H1 (cell line): Measurements from ENCODE around the gene TXNRD2. TPM values are rescaled to one million over a fixed set of nuclear protein-coding genes. Genes with fewer than 3 reads are reported as not detected.

ENCODE experiments used
- CTCF ChIA-PET: fragments of 300-600 bp; sonication (Branson Sonifier 250); formaldehyde crosslinking; loops from one replicate; lab custom pipeline; 2021; ENCODE audit not compliant: partially characterized antibody; lab: Charles Lee
- POLR2A ChIA-PET: fragments of 300-600 bp; sonication (Branson Sonifier 250); formaldehyde crosslinking; loops from one replicate; lab custom pipeline; 2021; ENCODE audit warnings: inconsistent platforms; ENCODE audit not compliant: partially characterized antibody; lab: Charles Lee
- DNase-seq, 2 experiments: peaks; one replicate each; pipeline versions ENCODE4 v3.0.0 to v3.0.0-alpha.2; 2010 to 2022; ENCODE audit warnings: low spot score in 2 of 2, low read depth in 1 of 2, mixed read lengths in 1 of 2
- FAIRE-seq: peaks from 2 replicates; lab custom pipeline; 2011; peaks lifted over from hg19 to GRCh38; lab: Jason Lieb, UNC
- H2AFZ ChIP-seq: 2 replicates; pipeline ENCODE4 v1.8.1; 2012; ENCODE audit warnings: low read length, inconsistent platforms
- H2AK5ac ChIP-seq: 2 replicates; pipeline ENCODE4 v1.6.1; 2013; ENCODE audit warnings: low read depth, low read length
- H2BK120ac ChIP-seq: replicated peaks from 2 replicates; pipeline ENCODE3; 2013; ENCODE audit warnings: low read depth, low read length, inconsistent platforms
- H2BK12ac ChIP-seq: 2 replicates; pipeline ENCODE4 v1.6.1; 2013; ENCODE audit warnings: low read depth, low read length
- H2BK15ac ChIP-seq: 2 replicates; pipeline ENCODE4 v1.6.1; 2013; ENCODE audit warnings: low read length
- H2BK20ac ChIP-seq: 2 replicates; pipeline ENCODE4 v1.6.1; 2013; ENCODE audit warnings: low read length
- H2BK5ac ChIP-seq: 2 replicates; pipeline ENCODE4 v1.6.1; 2013; ENCODE audit warnings: low read depth, low read length
- H3K14ac ChIP-seq: 2 replicates; pipeline ENCODE4 v1.6.1; 2013; ENCODE audit warnings: inconsistent platforms; ENCODE audit not compliant: insufficient read length
- H3K18ac ChIP-seq: 2 replicates; pipeline ENCODE4 v1.6.1; 2013; ENCODE audit warnings: low read length; ENCODE audit errors: extremely low read depth
- H3K23ac ChIP-seq: 2 replicates; pipeline ENCODE4 v1.6.1; 2013; ENCODE audit warnings: inconsistent platforms; ENCODE audit not compliant: insufficient read length
- H3K23me2 ChIP-seq: 2 replicates; pipeline ENCODE4 v1.6.1; 2013; ENCODE audit warnings: low read depth, low read length
- H3K27ac ChIP-seq: 2 replicates; pipeline ENCODE4 v1.6.1; 2011; ENCODE audit warnings: low read depth, low read length, inconsistent platforms
- H3K27me3 ChIP-seq, 4 experiments: replicated peaks in 1 of 4; 1 replicate in 1 of 4; 2 replicates in 3 of 4; pipeline versions ENCODE4 v1.6.1 to v1.8.1; 2011 to 2013; ENCODE audit warnings: low read length in 3 of 4, mild to moderate bottlenecking in 3 of 4, inconsistent platforms in 2 of 4, mixed read lengths in 2 of 4, moderate library complexity in 1 of 4; ENCODE audit not compliant: control insufficient read depth in 3 of 4, insufficient read depth in 3 of 4; ENCODE audit errors: extremely low read depth in 1 of 4
- H3K36me3 ChIP-seq, 4 experiments: 2 replicates each; pipeline versions ENCODE4 v1.6.1 to v1.8.1; 2011 to 2013; ENCODE audit warnings: mild to moderate bottlenecking in 4 of 4, low read length in 3 of 4, moderate library complexity in 2 of 4, control low read depth in 1 of 4, inconsistent platforms in 1 of 4; ENCODE audit not compliant: insufficient read depth in 4 of 4, control insufficient read depth in 2 of 4
- H3K4ac ChIP-seq: replicated peaks from 2 replicates; pipeline ENCODE3; 2013; ENCODE audit warnings: low read length, low read depth, mixed read lengths, inconsistent platforms; ENCODE audit not compliant: insufficient read length
- H3K4me1 ChIP-seq, 4 experiments: replicated peaks in 1 of 4; 1 replicate in 1 of 4; 2 replicates in 3 of 4; pipeline versions ENCODE4 v1.6.1 to v1.8.1; 2011 to 2013; ENCODE audit warnings: low read length in 3 of 4, inconsistent platforms in 2 of 4, mixed read lengths in 1 of 4; ENCODE audit not compliant: insufficient read depth in 4 of 4, control insufficient read depth in 3 of 4
- H3K4me2 ChIP-seq, 2 experiments: 2 replicates each; pipeline versions ENCODE4 v1.6.1 to v1.8.1; 2011 to 2013; ENCODE audit warnings: low read depth in 2 of 2, low read length in 2 of 2, control low read depth in 1 of 2, inconsistent platforms in 1 of 2, mild to moderate bottlenecking in 1 of 2; ENCODE audit not compliant: insufficient read depth in 1 of 2
- H3K4me3 ChIP-seq, 4 experiments: fragments of 200-600, 300-600 bp in 1 of 4; sonication (generic), shearing (Covaris generic), sonication (Bioruptor Twin) in 1 of 4; 2 replicates each; pipeline versions ENCODE4 v1.5.1 to v1.8.1; 2011 to 2016; ENCODE audit warnings: low read length in 4 of 4, low read depth in 3 of 4, control low read depth in 2 of 4, inconsistent platforms in 2 of 4, mild to moderate bottlenecking in 2 of 4, mixed read lengths in 1 of 4, moderate library complexity in 1 of 4; ENCODE audit not compliant: insufficient read depth in 2 of 4; ENCODE audit errors: extremely low read depth in 1 of 4
- H3K56ac ChIP-seq: replicated peaks from 2 replicates; pipeline ENCODE3; 2013; ENCODE audit warnings: low read depth, mild to moderate bottlenecking, mixed read lengths, low read length, inconsistent platforms; ENCODE audit not compliant: insufficient read length
- H3K79me1 ChIP-seq: 2 replicates; pipeline ENCODE4 v1.6.1; 2013; ENCODE audit warnings: low read depth, low read length, control low read depth
- H3K79me2 ChIP-seq, 2 experiments: 2 replicates each; pipeline versions ENCODE4 v1.6.1 to v1.8.1; 2012 to 2013; ENCODE audit warnings: low read length in 2 of 2, mild to moderate bottlenecking in 2 of 2, inconsistent platforms in 1 of 2; ENCODE audit not compliant: insufficient read depth in 2 of 2, control insufficient read depth in 1 of 2
- H3K9ac ChIP-seq, 4 experiments: replicated peaks in 1 of 4; 1 replicate in 1 of 4; 2 replicates in 3 of 4; pipeline versions ENCODE4 v1.6.1 to v1.8.1; 2011 to 2013; ENCODE audit warnings: low read depth in 3 of 4, low read length in 3 of 4, control low read depth in 2 of 4, mild to moderate bottlenecking in 2 of 4, moderate library complexity in 2 of 4, inconsistent platforms in 1 of 4; ENCODE audit errors: extremely low read depth in 1 of 4
- H3K9me3 ChIP-seq, 2 experiments: 2 replicates each; pipeline versions ENCODE4 v1.6.1 to v1.8.1; 2012 to 2013; ENCODE audit warnings: mild to moderate bottlenecking in 2 of 2, moderate library complexity in 2 of 2, control low read depth in 1 of 2, inconsistent platforms in 1 of 2, low read depth in 1 of 2, low read length in 1 of 2, mixed read lengths in 1 of 2; ENCODE audit not compliant: insufficient read depth in 2 of 2
- H4K20me1 ChIP-seq, 2 experiments: replicated peaks in 1 of 2; 2 replicates each; pipeline versions ENCODE3 to v1.8.1; 2011 to 2013; ENCODE audit warnings: inconsistent platforms in 2 of 2, low read length in 2 of 2, mild to moderate bottlenecking in 1 of 2; ENCODE audit not compliant: insufficient read depth in 2 of 2, control insufficient read depth in 1 of 2
- H4K5ac ChIP-seq: 2 replicates; pipeline ENCODE4 v1.6.1; 2013; ENCODE audit warnings: low read length, low read depth, mixed read lengths, inconsistent platforms; ENCODE audit not compliant: insufficient read length
- H4K8ac ChIP-seq: 2 replicates; pipeline ENCODE4 v1.8.0; 2013; ENCODE audit warnings: mild to moderate bottlenecking, moderate library complexity, low read length, inconsistent platforms; ENCODE audit not compliant: insufficient read depth; ENCODE audit errors: extremely low read depth
- H4K91ac ChIP-seq: replicated peaks from 2 replicates; pipeline ENCODE3; 2013; ENCODE audit warnings: low read length, mixed read lengths, inconsistent platforms; ENCODE audit not compliant: insufficient read length
- ATF2 ChIP-seq: IDR thresholded peaks from 2 replicates; pipeline ENCODE4 v1.6.1; 2012; ENCODE audit warnings: low read length, inconsistent platforms
- BACH1 ChIP-seq: IDR thresholded peaks from 2 replicates; pipeline ENCODE4 v1.6.1; 2012; ENCODE audit warnings: low read length, improper control_type of control experiment
- BCL11A ChIP-seq, 2 experiments: IDR thresholded peaks; one replicate each; pipeline ENCODE4 v1.6.1; 2011; ENCODE audit warnings: low read depth in 2 of 2, low read length in 2 of 2, mild to moderate bottlenecking in 2 of 2
- EGR1 ChIP-seq: IDR thresholded peaks from 2 replicates; pipeline ENCODE4 v1.6.1; 2011; ENCODE audit warnings: low read depth, low read length, borderline replicate concordance
- POU5F1 ChIP-seq: IDR thresholded peaks from 2 replicates; pipeline ENCODE4 v1.6.1; 2011; ENCODE audit warnings: low read depth, mild to moderate bottlenecking, low read length, moderate library complexity
- RBBP5 ChIP-seq: IDR thresholded peaks from 2 replicates; pipeline ENCODE4 v1.7.1; 2012; ENCODE audit warnings: low read depth, mild to moderate bottlenecking, inconsistent platforms, low read length, moderate library complexity, borderline replicate concordance
- RXRA ChIP-seq: IDR thresholded peaks from 2 replicates; pipeline ENCODE4 v1.6.1; 2011; ENCODE audit warnings: low read depth, mild to moderate bottlenecking, low read length, moderate library complexity; ENCODE audit not compliant: insufficient read depth
- SRF ChIP-seq: IDR thresholded peaks from 2 replicates; pipeline ENCODE4 v1.6.1; 2011; ENCODE audit warnings: mild to moderate bottlenecking, low read depth, low read length, moderate library complexity
- YY1 ChIP-seq: IDR thresholded peaks from 2 replicates; pipeline ENCODE4 v1.6.1; 2011; ENCODE audit warnings: low read depth, mild to moderate bottlenecking, low read length
- WGBS, 2 experiments: shearing (Covaris generic) in 1 of 2; methylation state at CpG; one replicate each; pipeline versions ENCODE4 v1.1.6 to v1.1.7; 2013 to 2015; ENCODE audit warnings: low lambda C conversion rate in 2 of 2, mixed read lengths in 2 of 2, inconsistent platforms in 1 of 2, low coverage in 1 of 2, missing lambda C conversion rate in 1 of 2; ENCODE audit not compliant: insufficient replicate concordance in 2 of 2, insufficient coverage in 1 of 2, insufficient read length in 1 of 2; ENCODE audit errors: extremely low coverage in 1 of 2, missing lambda C conversion rate in 1 of 2; 5-methylcytosine and 5-hydroxymethylcytosine counted together
- polyA plus RNA-seq, 7 experiments: library from polyadenylated mRNA; depleted of rRNA in 3 of 7; stranded (reverse) in 5 of 7; unstranded in 2 of 7; fragments of >200 nt in 5 of 7; fragments of 200-250 nt in 2 of 7; gene quantifications; 1 replicate in 5 of 7; 2 replicates in 1 of 7; 4 replicates in 1 of 7; pipeline versions ENCODE4 v1.2.1 to v1.2.3, GENCODE V29; 2011 to 2013; ENCODE audit warnings: missing spikeins in 2 of 7, mixed read lengths in 2 of 7
- total RNA-seq: library from RNA; stranded (reverse); fragmentation: NEBNext Ultra II Directional; extraction: Animal tissue kit (Norgen Biotek cat#: 25700); gene quantifications from 2 replicates; pipeline ENCODE4 v1.2.1, GENCODE V29; 2021
- TF ChIP-seq, protein P1 (sequence below): IDR thresholded peaks from 2 replicates; pipeline ENCODE4 v1.6.1; 2012; ENCODE audit warnings: inconsistent platforms

Gene TXNRD2
- total and polyA plus RNA-seq, 2 of the 8 experiments (the other 6 are each of a cell fraction or from before 2014, with no cell fraction given): 14.8 to 21.9 TPM

DNA sequence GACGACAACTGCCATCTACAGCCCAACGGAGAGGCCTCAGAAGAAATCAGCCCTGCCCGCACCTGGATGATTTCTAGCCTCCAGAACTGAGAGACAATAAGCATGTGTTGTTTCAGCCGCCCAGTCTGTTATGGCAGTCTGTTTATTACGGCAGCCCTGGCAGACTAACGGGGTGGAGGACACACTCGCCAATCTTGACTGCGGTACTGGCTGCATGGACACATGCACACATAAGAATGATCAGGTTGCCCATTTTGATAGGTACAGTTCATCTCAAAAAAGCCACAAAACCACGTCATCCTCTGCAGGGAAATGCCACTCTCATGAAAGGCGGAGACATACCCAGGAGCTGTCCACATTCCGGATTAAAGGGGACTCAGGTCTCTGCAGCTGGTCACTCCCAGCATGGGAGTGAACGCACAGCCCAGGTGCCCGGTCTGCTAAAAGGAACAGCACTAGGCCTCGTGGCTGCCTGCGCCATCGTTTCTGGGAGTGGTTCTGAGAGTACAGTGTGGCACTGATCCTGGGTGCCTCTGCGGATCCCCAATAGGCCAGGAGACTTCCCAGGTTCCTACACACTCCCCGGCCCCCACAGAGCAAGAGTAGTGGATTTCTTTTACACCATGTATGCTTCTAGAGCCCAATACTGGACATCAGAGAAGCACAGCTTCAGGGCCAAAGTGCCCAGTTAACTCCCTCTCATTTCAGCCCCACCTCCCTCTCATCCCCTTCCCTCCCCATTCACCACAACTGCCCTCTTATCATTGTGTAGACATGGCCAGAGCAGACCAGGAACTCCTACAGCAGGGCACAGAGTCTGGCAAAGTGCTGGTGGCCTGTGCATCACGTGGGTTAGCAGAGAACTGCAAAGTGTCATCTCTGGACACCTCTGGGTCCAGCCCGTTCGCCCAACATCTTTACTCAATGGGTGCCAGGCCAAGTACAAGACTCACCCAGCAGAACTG, 11.8 kb downstream of the TXNRD2 start:
- H4K20me1 ChIP-seq: peaks cover 0 to 1% of the 10 kb centered on the region in 2 experiments
- H3K4me3 ChIP-seq: no peak overlapping the region
- CTCF ChIA-PET: interaction anchor here (0.8 to 1.5 kb wide), 2 partner anchors 13 to 199 kb away, joined by 3 to 4 read pairs; no protein-coding TSS in a partner anchor
- H3K56ac ChIP-seq: no peak overlapping the region
- FAIRE-seq: no peak
- H3K27ac ChIP-seq: no peak overlapping the region
- no peaks in the 10 kb centered on the region for H3K9me3 ChIP-seq
- H2BK20ac ChIP-seq: no peak overlapping the region
- H3K27me3 ChIP-seq: no peaks in the 10 kb centered on the region
- H3K4ac ChIP-seq: no peak overlapping the region
- no peaks in the 10 kb centered on the region for H3K23me2 ChIP-seq
- no peak overlapping the region for H3K23ac ChIP-seq
- H3K79me2 ChIP-seq: no peaks in the 10 kb centered on the region
- no peak overlapping the region for H2BK15ac ChIP-seq
- H3K4me1 ChIP-seq: no peaks in the 10 kb centered on the region
- no peak overlapping the region for H2BK12ac ChIP-seq
- no peak overlapping the region for H2BK5ac ChIP-seq
- POLR2A ChIA-PET: no interaction called here
- no peak overlapping the region for H3K4me2 ChIP-seq
- H4K5ac ChIP-seq: no peak overlapping the region
- no peak overlapping the region for H2AFZ ChIP-seq
- no peak for DNase-seq
- H3K79me1 ChIP-seq: no peaks in the 10 kb centered on the region
- H3K18ac ChIP-seq: no peak overlapping the region
- no peak overlapping the region for H2BK120ac ChIP-seq
- no peak overlapping the region for H2AK5ac ChIP-seq
- no peak overlapping the region for H4K91ac ChIP-seq
- H4K8ac ChIP-seq: no peak overlapping the region; the same call in 1 of the 2 replicates
- H3K9ac ChIP-seq: no peak overlapping the region
- H3K36me3 ChIP-seq: no peaks in the 10 kb centered on the region
- no peak overlapping the region for H3K14ac ChIP-seq
- 87% methylated on average over 21 of the region's 21 CpGs; no CpG with 5 or more reads in 1 of the 2 experiments for WGBS, 2 experiments
- TF ChIP-seq RXRA (no peak), ATF2 (no peak), EGR1 (no peak), BCL11A (IDR thresholded peaks at IDR 0.05; ENCODE audit: low read depth in 2 of 2, low read length in 2 of 2) (no peak), BACH1 (no peak), YY1 (no peak), SRF (no peak), POU5F1 (no peak), RBBP5 (no peak)
- TF ChIP-seq, protein P1, sequence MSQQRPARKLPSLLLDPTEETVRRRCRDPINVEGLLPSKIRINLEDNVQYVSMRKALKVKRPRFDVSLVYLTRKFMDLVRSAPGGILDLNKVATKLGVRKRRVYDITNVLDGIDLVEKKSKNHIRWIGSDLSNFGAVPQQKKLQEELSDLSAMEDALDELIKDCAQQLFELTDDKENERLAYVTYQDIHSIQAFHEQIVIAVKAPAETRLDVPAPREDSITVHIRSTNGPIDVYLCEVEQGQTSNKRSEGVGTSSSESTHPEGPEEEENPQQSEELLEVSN: no peak
